Psoas muscle (tissue), 8 donors: ENCODE measurements around the gene TRAF2. TPM values are rescaled to one million over a fixed set of nuclear protein-coding genes. Genes with fewer than 3 reads are reported as not detected.

Source experiments
- ATAC-seq, 4 donors: fragments of 200-7000 bp; cut with Tn5 transposase; one replicate each; pipeline ENCODE4 v1.9.1; 2020; ENCODE audit warnings: moderate library complexity in 3 of 4, mild to moderate bottlenecking in 2 of 4
- DNase-seq, 2 donors: peaks; one replicate each; pipeline ENCODE4 v3.0.0-alpha.2; 2020
- H3K27ac ChIP-seq: fragments of 200-600 bp; one replicate; pipeline ENCODE4 v1.8.0; 2022
- H3K27me3 ChIP-seq, 3 donors: fragments of 200-600 bp in 1 of 3; one replicate each; pipeline versions ENCODE4 v1.6.1 to v1.8.0; 2013 to 2022; ENCODE audit warnings: low read length in 2 of 3, mild to moderate bottlenecking in 2 of 3, moderate library complexity in 1 of 3; ENCODE audit not compliant: insufficient read depth in 3 of 3
- H3K36me3 ChIP-seq, 2 donors: fragments of 200-600 bp in 1 of 2; one replicate each; pipeline versions ENCODE4 v1.6.1 to v1.8.0; 2013 to 2022; ENCODE audit warnings: low read depth in 1 of 2, mild to moderate bottlenecking in 1 of 2, moderate library complexity in 1 of 2; ENCODE audit not compliant: insufficient read depth in 1 of 2
- H3K4me1 ChIP-seq: fragments of 200-600 bp; one replicate; pipeline ENCODE4 v1.8.0; 2022
- H3K4me3 ChIP-seq: fragments of 200-600 bp; one replicate; pipeline ENCODE4 v1.8.0; 2022; ENCODE audit warnings: mild to moderate bottlenecking
- H3K9me3 ChIP-seq: fragments of 200-600 bp; one replicate; pipeline ENCODE4 v1.8.0; 2022
- CTCF ChIP-seq: fragments of 200-600 bp; IDR thresholded peaks from one replicate; pipeline ENCODE4 v1.8.0; 2022; ENCODE audit warnings: antibody characterized with exemption
- WGBS, 3 donors: extraction: QIAGEN DNeasy Blood & Tissue Kit; methylation state at CpG; one replicate each; pipeline versions ENCODE4 v1.1.6 to v1.1.7; 2013; 5-methylcytosine and 5-hydroxymethylcytosine counted together
- intact Hi-C, 2 donors: fragments of 100-400 bp; cut with DNase I; formaldehyde crosslinking; loops; one replicate each; pipeline versions ENCODE4 v1.11.0 to v1.14.2; 2022
- polyA plus RNA-seq, 3 donors: library from polyadenylated mRNA; stranded (reverse); fragments of 200-250 nt; gene quantifications; one replicate each; pipeline ENCODE4 v1.2.3, GENCODE V29; 2013
- total RNA-seq, 4 donors: library from RNA; stranded (reverse); fragmentation: NEBNext Ultra II Directional in 2 of 4; extraction: Animal tissue kit (Norgen Biotek cat#: 25700) in 2 of 4; gene quantifications; one replicate each; pipeline versions ENCODE4 v1.2.1 to v1.2.4, GENCODE V29; 2021 to 2023
- donor health status: healthy with polysubstance abuse.
- donor health status: DM: no; HTN: no; CAD: no; lungs with moderate emphysema.
- donor health status: Bipolar disorder and iron deficiency.
- donor health status: healthy.
- donor health status: DM: yes; HTN: yes; CAD: no.
- donor health status: DM: no; HTN: no; CAD: no.
- donor health status: DM: no; HTN: no; CAD: no.
- donor health status: DM: yes; HTN: yes; CAD: no.

TRAF2 gene
- total and polyA plus RNA-seq, 7 donors, result 5.4 to 15.9 (median 10.3) TPM

- H3K27ac ChIP-seq, result no peak overlapping the region
- intact Hi-C loops, result loop anchor here in 1 of 2 donors (5.0 kb wide), 1 partner anchor 162 kb away; the partner anchor contains the start of gene TMEM141
- peaks cover 4% of the 10 kb centered on the region for H3K4me1 ChIP-seq
- H3K4me3 ChIP-seq, result no peak overlapping the region
- WGBS, 3 donors, result 74 to 83% (median 79%) methylated on average over 19 of the region's 19 CpGs
- ATAC-seq (no peak), DNase-seq (no peak)
- H3K36me3 ChIP-seq, result no peaks in the 10 kb centered on the region
- H3K9me3 ChIP-seq, result no peaks in the 10 kb centered on the region
- H3K27me3 ChIP-seq, result no peaks in the 10 kb centered on the region
- no peak for TF ChIP-seq CTCF
Observed at GRCh38 chr9:136953771-136954269, 67.5 kb downstream of the TRAF2 start.

- H3K4me1 ChIP-seq, result peaks cover 4% of the 10 kb centered on the region
- no peak for DNase-seq
- no peaks in the 10 kb centered on the region for H3K9me3 ChIP-seq
- ATAC-seq, result no peak
- intact Hi-C loops, result loop anchor here in 1 of 2 donors (5.0 kb wide), 1 partner anchor 162 kb away; the partner anchor contains the start of gene TMEM141
- WGBS, 3 donors, result 82 to 93% (median 85%) methylated on average over 18 to 25 of the region's 25 CpGs
- H3K4me3 ChIP-seq, result no peak overlapping the region
- H3K36me3 ChIP-seq, result no peaks in the 10 kb centered on the region
- no peak overlapping the region for H3K27ac ChIP-seq
- H3K27me3 ChIP-seq, result peaks cover 0 to 1% (median 0%) of the 10 kb centered on the region in 3 donors
- TF ChIP-seq CTCF, result no peak
Observed at GRCh38 chr9:136954270-136955083, 68.2 kb downstream of the TRAF2 start.

- peaks cover 4% of the 10 kb centered on the region for H3K4me1 ChIP-seq
- intact Hi-C loops, result no loop called here
- WGBS, 3 donors, result 78 to 90% (median 81%) methylated on average over 14 of the region's 14 CpGs
- no peaks in the 10 kb centered on the region for H3K36me3 ChIP-seq
- no peak overlapping the region for H3K4me3 ChIP-seq
- H3K9me3 ChIP-seq, result no peaks in the 10 kb centered on the region
- no peak for TF ChIP-seq CTCF
- H3K27ac ChIP-seq, result no peak overlapping the region
- H3K27me3 ChIP-seq, result peaks cover 0 to 5% (median 0%) of the 10 kb centered on the region in 3 donors
- no peak for DNase-seq
- no peak for ATAC-seq
Observed at GRCh38 chr9:136955202-136955942, 69.1 kb downstream of the TRAF2 start.

GRCh38 chr9:136955943-136956335, 69.6 kb downstream of the TRAF2 start:
- Histone ChIP-seq H3K27me3 (peaks cover 0 to 5% (median 0%) of the 10 kb centered on the region in 3 donors), H3K36me3 (no peaks in the 10 kb centered on the region), H3K4me3 (no peak overlapping the region), H3K27ac (no peak overlapping the region), H3K4me1 (no peaks in the 10 kb centered on the region), H3K9me3 (no peaks in the 10 kb centered on the region)
- ATAC-seq, result no peak
- DNase-seq, result no peak
- intact Hi-C loops, result no loop called here
- 88 to 96% (median 93%) methylated on average over 9 of the region's 9 CpGs for WGBS, 3 donors
- TF ChIP-seq CTCF, result no peak
